HepG2 (cell line): ENCODE measurements around the gene CHN2. TPM values are rescaled to one million over a fixed set of nuclear protein-coding genes. Genes with fewer than 3 reads are reported as not detected.

Experiments
- ATAC-seq: fragments of 200-7000 bp; cut with Tn5 transposase; 3 replicates; pipeline ENCODE4 v1.9.1; 2020; ENCODE audit warnings: mild to moderate bottlenecking, moderate library complexity
- BruUV-seq: library from RNA; stranded (reverse); fragments of 400-500 nt; replicated peaks from 2 replicates; lab custom pipeline; 2021; lab: Mats Ljungman, UMichigan
- CTCF ChIA-PET: fragments of 300-600 bp; formaldehyde crosslinking; extraction: SDS; loops from one replicate; lab custom pipeline; 2021; ENCODE audit warnings: low total read pairs, inconsistent platforms, low intra/inter-chr PET ratio; lab: Yijun Ruan, JAX
- POLR2A ChIA-PET: fragments of 350-600 bp; sonication (Branson Sonifier 250); formaldehyde crosslinking; loops from one replicate; lab custom pipeline; 2020; ENCODE audit warnings: antibody characterized with exemption, inconsistent platforms; lab: Yijun Ruan, JAX
- DNase-seq: peaks from one replicate; pipeline ENCODE4 v3.0.0-alpha.2; 2015; ENCODE audit warnings: low spot score
- FAIRE-seq: peaks from 3 replicates; lab custom pipeline; 2011; peaks lifted over from hg19 to GRCh38; lab: Jason Lieb, UNC
- H2AFZ ChIP-seq: one replicate; pipeline ENCODE4 v1.6.1; 2011; ENCODE audit warnings: low read length, inconsistent platforms
- H3K27ac ChIP-seq: fragments of 300-600 bp; 3 replicates; pipeline ENCODE4 v1.8.0; 2011; ENCODE audit warnings: mixed run types, mild to moderate bottlenecking, mixed read lengths, low read length, inconsistent platforms; ENCODE audit not compliant: insufficient read depth; ENCODE audit errors: extremely low read length
- H3K27me3 ChIP-seq, 2 experiments: fragments of 200-600 bp in 1 of 2; 2 replicates in 1 of 2; 3 replicates in 1 of 2; pipeline versions ENCODE4 v1.6.0 to v1.8.0; 2011; ENCODE audit warnings: low read length in 2 of 2, mild to moderate bottlenecking in 2 of 2, moderate library complexity in 2 of 2, inconsistent platforms in 1 of 2; ENCODE audit not compliant: insufficient read depth in 2 of 2, control insufficient read depth in 1 of 2
- H3K36me3 ChIP-seq, 2 experiments: fragments of 200-600 bp in 1 of 2; replicated peaks in 1 of 2; 2 replicates in 1 of 2; 3 replicates in 1 of 2; pipeline versions ENCODE4 v1.5.1 to v1.8.0; 2011; ENCODE audit warnings: low read length in 2 of 2, inconsistent platforms in 1 of 2; ENCODE audit not compliant: insufficient read depth in 2 of 2, control insufficient read depth in 1 of 2
- H3K4me1 ChIP-seq: 2 replicates; pipeline ENCODE4 v1.5.1; 2012; ENCODE audit warnings: low read length, inconsistent platforms; ENCODE audit not compliant: insufficient read depth
- H3K4me2 ChIP-seq: 2 replicates; pipeline ENCODE4 v1.6.0; 2011; ENCODE audit warnings: low read depth, low read length, inconsistent platforms
- H3K4me3 ChIP-seq, 3 experiments: fragments of 200-600 bp in 1 of 3; sonication (generic), shearing (Covaris generic) in 1 of 3; replicated peaks in 1 of 3; 2 replicates each; pipeline ENCODE4 v1.5.1; 2011 to 2016; ENCODE audit warnings: low read length in 3 of 3, inconsistent platforms in 2 of 3, low read depth in 2 of 3, mild to moderate bottlenecking in 2 of 3, control low read depth in 1 of 3, mixed read lengths in 1 of 3; ENCODE audit not compliant: insufficient read depth in 1 of 3
- H3K79me2 ChIP-seq: one replicate; pipeline ENCODE4 v1.6.1; 2011; ENCODE audit warnings: low read length, inconsistent platforms; ENCODE audit not compliant: insufficient read depth
- H3K9ac ChIP-seq: 2 replicates; pipeline ENCODE4 v1.6.0; 2011; ENCODE audit warnings: mild to moderate bottlenecking, low read depth, low read length, inconsistent platforms; ENCODE audit not compliant: insufficient read depth
- H3K9me3 ChIP-seq: 2 replicates; pipeline ENCODE4 v1.5.1; 2012; ENCODE audit warnings: mild to moderate bottlenecking, low read length
- H4K20me1 ChIP-seq: 2 replicates; pipeline ENCODE4 v1.6.0; 2011; ENCODE audit warnings: inconsistent platforms, mild to moderate bottlenecking, low read length, moderate library complexity; ENCODE audit not compliant: insufficient read depth
- ATF4 ChIP-seq, 2 experiments: fragments of 450-650 bp in 1 of 2; sonication (generic) in 1 of 2; formaldehyde crosslinking; IDR thresholded peaks; 2 replicates each; pipeline versions ENCODE4 v1.5.0 to v1.8.0; 2020 to 2022; ENCODE audit warnings: mild to moderate bottlenecking in 1 of 2, missing genetic modification reagents in 1 of 2
- CREB1 ChIP-seq, 2 experiments: fragments of 450-650 bp in 1 of 2; IDR thresholded peaks; 2 replicates each; pipeline ENCODE4 v1.6.1; 2016 to 2017; ENCODE audit warnings: control low read depth in 1 of 2, mild to moderate bottlenecking in 1 of 2, missing compliant biosample characterization in 1 of 2, missing genetic modification characterization in 1 of 2
- FOSL2 ChIP-seq: sonication (generic); formaldehyde crosslinking; IDR thresholded peaks from 2 replicates; pipeline ENCODE4 v1.4.0; 2020; ENCODE audit warnings: missing genetic modification reagents
- KDM1A ChIP-seq: IDR thresholded peaks from 2 replicates; pipeline ENCODE4 v1.6.1; 2016; ENCODE audit warnings: missing compliant biosample characterization
- MAFG ChIP-seq: sonication (generic); formaldehyde crosslinking; IDR thresholded peaks from 2 replicates; pipeline ENCODE4 v1.5.1; 2020; ENCODE audit warnings: mild to moderate bottlenecking, missing genetic modification reagents
- NFYC ChIP-seq: IDR thresholded peaks from 2 replicates; pipeline ENCODE4 v1.6.1; 2016; ENCODE audit warnings: missing genetic modification reagents, missing compliant biosample characterization
- PHF5A ChIP-seq: IDR thresholded peaks from one replicate; pipeline ENCODE4 v1.6.1; 2018; ENCODE audit warnings: low read depth, missing genetic modification reagents; ENCODE audit not compliant: unreplicated experiment
- RXRB ChIP-seq: IDR thresholded peaks from 2 replicates; pipeline ENCODE4 v1.6.1; 2016; ENCODE audit warnings: borderline replicate concordance, missing genetic modification reagents, missing compliant biosample characterization
- SRSF4 ChIP-seq: fragments of 200-400 bp; formaldehyde crosslinking; IDR thresholded peaks from one replicate; pipeline ENCODE4 v1.6.1; 2018; ENCODE audit warnings: mild to moderate bottlenecking, low read depth, low read length, moderate library complexity; ENCODE audit not compliant: poor library complexity, severe bottlenecking
- TMF1 ChIP-seq: sonication (generic); formaldehyde crosslinking; IDR thresholded peaks from 2 replicates; pipeline ENCODE4 v1.8.1; 2022; ENCODE audit warnings: low read depth, missing genetic modification reagents
- ZBTB7A ChIP-seq: sonication (generic); formaldehyde crosslinking; IDR thresholded peaks from 2 replicates; pipeline ENCODE4 v1.8.0; 2022; ENCODE audit warnings: mild to moderate bottlenecking, missing genetic modification reagents
- ZNF331 ChIP-seq: sonication (generic); formaldehyde crosslinking; IDR thresholded peaks from 2 replicates; pipeline ENCODE4 v1.4.0; 2020; ENCODE audit warnings: missing genetic modification reagents
- ZNF761 ChIP-seq: sonication (generic); formaldehyde crosslinking; conservative IDR thresholded peaks from 2 replicates; pipeline ENCODE4 v1.4.0; 2020; ENCODE audit warnings: mild to moderate bottlenecking, missing genetic modification reagents
- WGBS: methylation state at CpG from one replicate; pipeline ENCODE4 v1.1.6; 2017; ENCODE audit warnings: low lambda C conversion rate; 5-methylcytosine and 5-hydroxymethylcytosine counted together
- in situ Hi-C: cut with HindIII; loops from 2 replicates; pipeline ENCODE4 v1.10.0; 2017; ENCODE audit warnings: low pct_unique_long_range_greater_than_20kb; ENCODE audit not compliant: extremely low pct_ligation_motif_present
- intact Hi-C: fragments of 100-400 bp; cut with micrococcal nuclease; formaldehyde crosslinking; loops from one replicate; pipeline ENCODE4 v1.10.0; 2022; ENCODE audit not compliant: unreplicated experiment
- polyA plus RNA-seq, 8 experiments: library from polyadenylated mRNA; depleted of rRNA in 3 of 8; stranded (reverse) in 7 of 8; unstranded in 1 of 8; fragments of >200 nt; fragmentation: Illumina TruSeq in 4 of 8; extraction: Trizol in 4 of 8; gene quantifications; 2 replicates each; pipeline versions ENCODE4 v1.2.1 to v1.2.3, GENCODE V29; 2011 to 2016; ENCODE audit warnings: low read depth in 4 of 8, missing spikeins in 1 of 8, mixed read lengths in 1 of 8; ENCODE audit not compliant: insufficient read depth in 1 of 8
- total RNA-seq, 5 experiments: library from RNA; depleted of rRNA; stranded (reverse); fragments of >200 nt; fragmentation: Illumina TruSeq; extraction: Trizol; gene quantifications; 2 replicates each; pipeline ENCODE4 v1.2.3, GENCODE V29; 2016; ENCODE audit warnings: low read depth in 1 of 5

CHN2 gene
- total and polyA plus RNA-seq, 2 of the 13 experiments (the other 11 are each of a cell fraction or from before 2014, with no cell fraction given): 23.5 to 30.5 TPM

- no peak for TF ChIP-seq TMF1 (CRISPR knock-in tag)
- no peak for TF ChIP-seq NFYC (CRISPR knock-in tag)
- TF ChIP-seq FOSL2 (CRISPR knock-in tag): no peak
- TF ChIP-seq PHF5A: no peak
These were observed 282.3 kb downstream of the CHN2 start (continued) for GRCh38 chr7:29476916-29477315.

- Histone ChIP-seq H3K27ac (peak overlapping the region; percentile 43), H3K9ac (no peak overlapping the region), H3K27me3 (no peaks in the 10 kb centered on the region), H3K79me2 (no peaks in the 10 kb centered on the region), H3K4me2 (peak overlapping the region; percentile 24), H4K20me1 (no peaks in the 10 kb centered on the region), H3K4me3 (no peak overlapping the region), H3K9me3 (no peaks in the 10 kb centered on the region), H3K4me1 (peaks cover 57% of the 10 kb centered on the region), H2AFZ (no peak overlapping the region), H3K36me3 (no peaks in the 10 kb centered on the region; a peak in 2 of 5 replicates)
- TF ChIP-seq KDM1A (CRISPR knock-in tag) (no peak), ZNF331 (CRISPR knock-in tag) (no peak), SRSF4 (no peak), ZBTB7A (no peak), RXRB (no peak), MAFG (no peak), CREB1 (IDR thresholded peaks at IDR 0.05) (no peak), CREB1 (CRISPR knock-in tag; IDR thresholded peaks at IDR 0.05) (no peak), ATF4 (CRISPR knock-in tag; IDR thresholded peaks at IDR 0.05) (no peak), ZNF761 (CRISPR knock-in tag) (no peak)
- intact Hi-C loops: no loop called here
- 100% methylated on average over 3 of the region's 3 CpGs for WGBS
- no peak for DNase-seq
- no peak for ATAC-seq
- POLR2A ChIA-PET: no interaction called here
- FAIRE-seq: no peak
- CTCF ChIA-PET: no interaction called here
- in situ Hi-C loops: no loop called here
- no TSS peak for BruUV-seq
These were observed 283.7 kb downstream of the CHN2 start for GRCh38 chr7:29478226-29478625.
